GM12878 (cell line): ENCODE results near the gene IGF2BP1. TPM values are rescaled to one million over a fixed set of nuclear protein-coding genes. Genes with fewer than 3 reads are reported as not detected.

ENCODE experiments used
- ATAC-seq: fragments of 200-7000 bp; cut with Tn5 transposase; 3 replicates; pipeline ENCODE4 v1.9.1; 2020; ENCODE audit warnings: mild to moderate bottlenecking, moderate library complexity
- BruUV-seq: library from RNA; stranded (reverse); fragments of 400-500 nt; replicated peaks from 2 replicates; lab custom pipeline; 2021; lab: Mats Ljungman, UMichigan
- CTCF ChIA-PET: fragments of 300-600 bp; sonication (Branson Sonifier 250); formaldehyde crosslinking; extraction: SDS; loops from one replicate; lab custom pipeline; 2021; ENCODE audit warnings: inconsistent platforms; lab: Yijun Ruan, JAX
- POLR2A ChIA-PET: fragments of 350-600 bp; formaldehyde crosslinking; extraction: SDS; loops from one replicate; lab custom pipeline; 2021; ENCODE audit warnings: inconsistent platforms; lab: Charles Lee
- RAD21 ChIA-PET: fragments of 300-600 bp; sonication (Branson Sonifier 250); formaldehyde crosslinking; loops from one replicate; lab custom pipeline; 2023; ENCODE audit warnings: antibody characterized with exemption; ENCODE audit not compliant: unreplicated experiment; lab: Charles Lee
- SMC1A ChIA-PET: fragments of 300-600 bp; sonication (Branson Sonifier 250); formaldehyde crosslinking; loops from one replicate; lab custom pipeline; 2023; ENCODE audit not compliant: unreplicated experiment, uncharacterized antibody; lab: Charles Lee
- DNase-seq: peaks from one replicate; pipeline ENCODE4 v3.0.0-alpha.2; 2011; ENCODE audit warnings: low read depth, low spot score
- FAIRE-seq: peaks from 3 replicates; lab custom pipeline; 2011; peaks lifted over from hg19 to GRCh38; lab: Jason Lieb, UNC
- H2AFZ ChIP-seq: 2 replicates; pipeline ENCODE4 v1.6.0; 2011; ENCODE audit warnings: low read depth, low read length, control low read depth; ENCODE audit not compliant: control insufficient read depth
- H3K27ac ChIP-seq: 2 replicates; pipeline ENCODE4 v1.5.1; 2011; ENCODE audit warnings: control low read depth; ENCODE audit not compliant: control insufficient read depth, insufficient read depth
- H3K27me3 ChIP-seq, 2 experiments: replicated peaks in 1 of 2; 2 replicates each; pipeline versions ENCODE4 v1.6.0 to v1.6.1; 2011; ENCODE audit warnings: low read length in 1 of 2; ENCODE audit not compliant: control insufficient read depth in 2 of 2, insufficient read depth in 2 of 2
- H3K36me3 ChIP-seq, 2 experiments: 2 replicates each; pipeline ENCODE4 v1.5.1; 2011; ENCODE audit warnings: low read length in 1 of 2; ENCODE audit not compliant: control insufficient read depth in 2 of 2, insufficient read depth in 2 of 2
- H3K4me1 ChIP-seq: 2 replicates; pipeline ENCODE4 v1.6.1; 2011; ENCODE audit warnings: mild to moderate bottlenecking, low read length, moderate library complexity, mixed read lengths; ENCODE audit not compliant: control insufficient read depth, insufficient read depth
- H3K4me2 ChIP-seq: 2 replicates; pipeline ENCODE4 v1.6.0; 2011; ENCODE audit warnings: control low read depth; ENCODE audit not compliant: control insufficient read depth, insufficient read depth
- H3K4me3 ChIP-seq: fragments of 200-600 bp; sonication (generic); 2 replicates; pipeline ENCODE4 v1.5.1; 2016
- H3K79me2 ChIP-seq: 2 replicates; pipeline ENCODE4 v1.6.0; 2011; ENCODE audit warnings: low read length; ENCODE audit not compliant: control insufficient read depth, insufficient read depth
- H3K9ac ChIP-seq: 2 replicates; pipeline ENCODE4 v1.8.0; 2011; ENCODE audit warnings: low read length, control low read depth, mixed read lengths; ENCODE audit not compliant: control insufficient read depth, insufficient read depth
- H3K9me3 ChIP-seq: replicated peaks from 3 replicates; pipeline ENCODE4 v1.5.1; 2011; ENCODE audit warnings: mild to moderate bottlenecking, low read length; ENCODE audit not compliant: control insufficient read depth, insufficient read depth
- H4K20me1 ChIP-seq: 2 replicates; pipeline ENCODE4 v1.6.0; 2011; ENCODE audit not compliant: control insufficient read depth, insufficient read depth
- BCL11A ChIP-seq: IDR thresholded peaks from 2 replicates; pipeline ENCODE4 v1.6.1; 2011; ENCODE audit warnings: low read depth, low read length
- CBX3 ChIP-seq: fragments of 200-600 bp; sonication (generic); IDR thresholded peaks from 2 replicates; pipeline ENCODE4 v1.6.1; 2016; ENCODE audit warnings: low read depth, borderline replicate concordance
- CBX5 ChIP-seq: sonication (generic); IDR thresholded peaks from 2 replicates; pipeline ENCODE4 v1.6.1; 2016; ENCODE audit warnings: low read depth, moderate library complexity, mild to moderate bottlenecking, inconsistent platforms
- HDAC2 ChIP-seq: fragments of 200-600 bp; sonication (generic); IDR thresholded peaks from 2 replicates; pipeline ENCODE4 v1.6.1; 2017
- HDAC6 ChIP-seq: fragments of 200-600 bp; sonication (generic); IDR thresholded peaks from one replicate; pipeline ENCODE4 v1.8.0; 2017; ENCODE audit warnings: antibody characterized with exemption; ENCODE audit not compliant: unreplicated experiment
- IKZF2 ChIP-seq, 2 experiments: fragments of 450-650 bp; IDR thresholded peaks; 2 replicates each; pipeline ENCODE4 v1.6.1; 2017; ENCODE audit warnings: mild to moderate bottlenecking in 2 of 2, moderate library complexity in 2 of 2
- NFYA ChIP-seq: IDR thresholded peaks from 2 replicates; pipeline ENCODE4 v1.6.1; 2011; ENCODE audit warnings: low read depth, mild to moderate bottlenecking, low read length, improper control_type of control experiment, borderline replicate concordance
- NR2C2 ChIP-seq: IDR thresholded peaks from 2 replicates; pipeline ENCODE4 v1.6.1; 2011; ENCODE audit warnings: borderline replicate concordance, low read depth; ENCODE audit not compliant: control insufficient read depth, insufficient read length
- PML ChIP-seq: IDR thresholded peaks from 2 replicates; pipeline ENCODE4 v1.6.1; 2012; ENCODE audit warnings: low read length, inconsistent platforms
- RAD21 ChIP-seq: IDR thresholded peaks from 2 replicates; pipeline ENCODE4 v1.6.1; 2011; ENCODE audit warnings: mild to moderate bottlenecking, low read depth, low read length, moderate library complexity; ENCODE audit not compliant: insufficient read depth
- STAT1 ChIP-seq: fragments of 450-650 bp; conservative IDR thresholded peaks from 2 replicates; pipeline ENCODE4 v1.6.1; 2014; ENCODE audit warnings: antibody characterized with exemption, mild to moderate bottlenecking
- TBL1XR1 ChIP-seq: IDR thresholded peaks from 2 replicates; pipeline ENCODE4 v1.6.1; 2012; ENCODE audit warnings: low read depth, low read length, improper control_type of control experiment
- ZBED1 ChIP-seq: IDR thresholded peaks from 2 replicates; pipeline ENCODE4 v1.6.1; 2016; ENCODE audit warnings: borderline replicate concordance
- ZNF207 ChIP-seq: fragments of 450-650 bp; IDR thresholded peaks from 2 replicates; pipeline ENCODE4 v1.6.1; 2014; ENCODE audit warnings: antibody characterized with exemption, mild to moderate bottlenecking, borderline replicate concordance
- ZSCAN29 ChIP-seq: fragments of 450-650 bp; IDR thresholded peaks from 2 replicates; pipeline ENCODE4 v1.6.1; 2017; ENCODE audit warnings: mild to moderate bottlenecking, moderate library complexity
- WGBS: methylation state at CpG from one replicate; pipeline ENCODE4 v1.1.6; 2016; ENCODE audit warnings: low lambda C conversion rate; ENCODE audit not compliant: insufficient replicate concordance, insufficient coverage; ENCODE audit errors: missing lambda C conversion rate; 5-methylcytosine and 5-hydroxymethylcytosine counted together
- in situ Hi-C: fragments of 300-500 bp; cut with MboI; formaldehyde crosslinking; loops from 9 replicates; pipeline ENCODE4 v1.14.3; 2018; ENCODE audit warnings: mixed read lengths
- intact Hi-C: fragments of 100-400 bp; cut with micrococcal nuclease; formaldehyde crosslinking; loops from one replicate; pipeline ENCODE4 v1.14.2; 2022; ENCODE audit not compliant: unreplicated experiment
- polyA plus RNA-seq, 11 experiments: library from polyadenylated mRNA; depleted of rRNA in 4 of 11; unstranded in 6 of 11; stranded (reverse) in 5 of 11; fragments of >200 nt; fragmentation: Nextera tagmentation in 4 of 11; fragmentation: Illumina TruSeq in 1 of 11; extraction: Ambion mirVana in 4 of 11; extraction: Trizol in 1 of 11; gene quantifications; 1 replicate in 1 of 11; 2 replicates in 10 of 11; pipeline versions ENCODE4 v1.2.1 to v1.2.3, GENCODE V29; 2011 to 2016; ENCODE audit warnings: inconsistent platforms in 2 of 11, missing spikeins in 2 of 11, low read depth in 1 of 11
- total RNA-seq, 4 experiments: library from RNA; depleted of rRNA in 3 of 4; stranded (reverse); fragments of >200 nt in 3 of 4; fragmentation: Illumina TruSeq in 1 of 4; extraction: Trizol in 1 of 4; gene quantifications; 2 replicates each; pipeline versions ENCODE4 v1.2.1 to v1.2.3, GENCODE V29; 2013 to 2021
- TF ChIP-seq, protein P1 (sequence below): IDR thresholded peaks from 2 replicates; pipeline ENCODE4 v1.6.1; 2011; ENCODE audit warnings: borderline replicate concordance, low read depth, mild to moderate bottlenecking, moderate library complexity, low read length; ENCODE audit not compliant: insufficient read depth, poor library complexity, severe bottlenecking
- TF ChIP-seq, protein P2 (sequence below): fragments of 150-350 bp; IDR thresholded peaks from 2 replicates; pipeline ENCODE4 v1.6.1; 2016; ENCODE audit warnings: low read depth, low read length
- TF ChIP-seq, protein P3 (sequence below): fragments of 450-650 bp; IDR thresholded peaks from 2 replicates; pipeline ENCODE4 v1.6.1; 2016; ENCODE audit warnings: mild to moderate bottlenecking
- TF ChIP-seq, protein P4 (sequence below): fragments of 150-350 bp; IDR thresholded peaks from 2 replicates; pipeline ENCODE4 v1.6.1; 2014; ENCODE audit warnings: mild to moderate bottlenecking, low read depth, low read length

Gene IGF2BP1
- total and polyA plus RNA-seq, 10 of the 15 experiments (the other 5 are each of a cell fraction or from before 2014, with no cell fraction given): 0.04 to 2.4 (median 0.13) TPM; not detected in 1

DNA sequence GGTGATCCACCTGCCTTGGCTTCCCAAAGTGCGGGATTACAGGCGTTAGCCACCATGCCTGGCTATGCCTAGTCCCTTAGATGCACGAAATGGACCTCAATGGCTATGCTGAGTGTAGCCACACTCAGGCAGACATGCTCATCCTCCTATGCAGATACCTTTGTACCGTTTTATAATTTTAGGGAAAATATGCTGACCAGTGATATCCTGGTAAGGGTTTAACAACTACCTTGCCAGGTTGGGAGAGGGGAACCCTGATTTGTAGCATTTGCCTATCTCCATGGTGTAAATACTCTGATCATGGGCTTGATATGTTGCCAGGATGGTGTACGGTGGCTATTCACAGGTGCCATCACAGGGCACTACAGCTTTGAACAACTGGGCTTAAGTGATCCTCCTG is 45.6 kb upstream of the IGF2BP1 start:
- no peak overlapping the region for H3K9ac ChIP-seq
- no peak overlapping the region for H2AFZ ChIP-seq
- intact Hi-C loops (no loop called here), in situ Hi-C loops (no loop called here)
- RAD21 ChIA-PET: interaction anchor here (2.3 kb wide), 1 partner anchor 72 kb away, joined by 10 read pairs; no protein-coding TSS in a partner anchor
- H3K4me2 ChIP-seq: no peak overlapping the region
- POLR2A ChIA-PET: interaction anchor here (0.6 to 0.7 kb wide), 3 partner anchors 21 to 32 kb away, joined by 4 to 5 read pairs (median 4); no protein-coding TSS in a partner anchor
- H3K36me3 ChIP-seq: no peaks in the 10 kb centered on the region
- H3K79me2 ChIP-seq: no peaks in the 10 kb centered on the region
- ATAC-seq (no peak), DNase-seq (no peak), FAIRE-seq (no peak)
- peaks cover 7% of the 10 kb centered on the region; the same call in 1 of the 2 replicates for H3K4me1 ChIP-seq
- H4K20me1 ChIP-seq: no peaks in the 10 kb centered on the region
- no peak overlapping the region for H3K27ac ChIP-seq
- SMC1A ChIA-PET: interaction anchor here (1.1 kb wide), 1 partner anchor 43 kb away, joined by 4 read pairs; no protein-coding TSS in a partner anchor
- H3K4me3 ChIP-seq: no peak overlapping the region
- 79% methylated on average over 5 of the region's 5 CpGs for WGBS
- no peaks in the 10 kb centered on the region for H3K9me3 ChIP-seq
- no peaks in the 10 kb centered on the region for H3K27me3 ChIP-seq
- BruUV-seq: no TSS peak
- CTCF ChIA-PET: no interaction called here
- TF ChIP-seq CBX3 (no peak), ZNF207 (no peak), ZBED1 (no peak), BCL11A (no peak), HDAC2 (no peak), PML (no peak), RAD21 (no peak), CBX5 (no peak), HDAC6 (no peak), IKZF2 (IDR thresholded peaks at IDR 0.05) (no peak), NFYA (no peak), TBL1XR1 (no peak), ZSCAN29 (no peak), NR2C2 (no peak), STAT1 (no peak)
- TF ChIP-seq, protein P1, sequence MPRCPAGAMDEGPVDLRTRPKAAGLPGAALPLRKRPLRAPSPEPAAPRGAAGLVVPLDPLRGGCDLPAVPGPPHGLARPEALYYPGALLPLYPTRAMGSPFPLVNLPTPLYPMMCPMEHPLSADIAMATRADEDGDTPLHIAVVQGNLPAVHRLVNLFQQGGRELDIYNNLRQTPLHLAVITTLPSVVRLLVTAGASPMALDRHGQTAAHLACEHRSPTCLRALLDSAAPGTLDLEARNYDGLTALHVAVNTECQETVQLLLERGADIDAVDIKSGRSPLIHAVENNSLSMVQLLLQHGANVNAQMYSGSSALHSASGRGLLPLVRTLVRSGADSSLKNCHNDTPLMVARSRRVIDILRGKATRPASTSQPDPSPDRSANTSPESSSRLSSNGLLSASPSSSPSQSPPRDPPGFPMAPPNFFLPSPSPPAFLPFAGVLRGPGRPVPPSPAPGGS: no peak
- TF ChIP-seq, protein P2, sequence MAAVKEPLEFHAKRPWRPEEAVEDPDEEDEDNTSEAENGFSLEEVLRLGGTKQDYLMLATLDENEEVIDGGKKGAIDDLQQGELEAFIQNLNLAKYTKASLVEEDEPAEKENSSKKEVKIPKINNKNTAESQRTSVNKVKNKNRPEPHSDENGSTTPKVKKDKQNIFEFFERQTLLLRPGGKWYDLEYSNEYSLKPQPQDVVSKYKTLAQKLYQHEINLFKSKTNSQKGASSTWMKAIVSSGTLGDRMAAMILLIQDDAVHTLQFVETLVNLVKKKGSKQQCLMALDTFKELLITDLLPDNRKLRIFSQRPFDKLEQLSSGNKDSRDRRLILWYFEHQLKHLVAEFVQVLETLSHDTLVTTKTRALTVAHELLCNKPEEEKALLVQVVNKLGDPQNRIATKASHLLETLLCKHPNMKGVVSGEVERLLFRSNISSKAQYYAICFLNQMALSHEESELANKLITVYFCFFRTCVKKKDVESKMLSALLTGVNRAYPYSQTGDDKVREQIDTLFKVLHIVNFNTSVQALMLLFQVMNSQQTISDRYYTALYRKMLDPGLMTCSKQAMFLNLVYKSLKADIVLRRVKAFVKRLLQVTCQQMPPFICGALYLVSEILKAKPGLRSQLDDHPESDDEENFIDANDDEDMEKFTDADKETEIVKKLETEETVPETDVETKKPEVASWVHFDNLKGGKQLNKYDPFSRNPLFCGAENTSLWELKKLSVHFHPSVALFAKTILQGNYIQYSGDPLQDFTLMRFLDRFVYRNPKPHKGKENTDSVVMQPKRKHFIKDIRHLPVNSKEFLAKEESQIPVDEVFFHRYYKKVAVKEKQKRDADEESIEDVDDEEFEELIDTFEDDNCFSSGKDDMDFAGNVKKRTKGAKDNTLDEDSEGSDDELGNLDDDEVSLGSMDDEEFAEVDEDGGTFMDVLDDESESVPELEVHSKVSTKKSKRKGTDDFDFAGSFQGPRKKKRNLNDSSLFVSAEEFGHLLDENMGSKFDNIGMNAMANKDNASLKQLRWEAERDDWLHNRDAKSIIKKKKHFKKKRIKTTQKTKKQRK: no peak
- TF ChIP-seq, protein P3, sequence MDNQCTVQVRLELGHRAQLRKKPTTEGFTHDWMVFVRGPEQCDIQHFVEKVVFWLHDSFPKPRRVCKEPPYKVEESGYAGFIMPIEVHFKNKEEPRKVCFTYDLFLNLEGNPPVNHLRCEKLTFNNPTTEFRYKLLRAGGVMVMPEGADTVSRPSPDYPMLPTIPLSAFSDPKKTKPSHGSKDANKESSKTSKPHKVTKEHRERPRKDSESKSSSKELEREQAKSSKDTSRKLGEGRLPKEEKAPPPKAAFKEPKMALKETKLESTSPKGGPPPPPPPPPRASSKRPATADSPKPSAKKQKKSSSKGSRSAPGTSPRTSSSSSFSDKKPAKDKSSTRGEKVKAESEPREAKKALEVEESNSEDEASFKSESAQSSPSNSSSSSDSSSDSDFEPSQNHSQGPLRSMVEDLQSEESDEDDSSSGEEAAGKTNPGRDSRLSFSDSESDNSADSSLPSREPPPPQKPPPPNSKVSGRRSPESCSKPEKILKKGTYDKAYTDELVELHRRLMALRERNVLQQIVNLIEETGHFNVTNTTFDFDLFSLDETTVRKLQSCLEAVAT: no peak
- TF ChIP-seq, protein P4, sequence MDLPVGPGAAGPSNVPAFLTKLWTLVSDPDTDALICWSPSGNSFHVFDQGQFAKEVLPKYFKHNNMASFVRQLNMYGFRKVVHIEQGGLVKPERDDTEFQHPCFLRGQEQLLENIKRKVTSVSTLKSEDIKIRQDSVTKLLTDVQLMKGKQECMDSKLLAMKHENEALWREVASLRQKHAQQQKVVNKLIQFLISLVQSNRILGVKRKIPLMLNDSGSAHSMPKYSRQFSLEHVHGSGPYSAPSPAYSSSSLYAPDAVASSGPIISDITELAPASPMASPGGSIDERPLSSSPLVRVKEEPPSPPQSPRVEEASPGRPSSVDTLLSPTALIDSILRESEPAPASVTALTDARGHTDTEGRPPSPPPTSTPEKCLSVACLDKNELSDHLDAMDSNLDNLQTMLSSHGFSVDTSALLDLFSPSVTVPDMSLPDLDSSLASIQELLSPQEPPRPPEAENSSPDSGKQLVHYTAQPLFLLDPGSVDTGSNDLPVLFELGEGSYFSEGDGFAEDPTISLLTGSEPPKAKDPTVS: no peak
